NCI-H1930 (cell line): ENCODE measurements around the gene PEX11G.

ENCODE experiments used
- DNase-seq, 2 experiments: peaks; one replicate each; lab custom pipeline; 2025; lab: John Stamatoyannopoulos, UW

Gene PEX11G

DNA sequence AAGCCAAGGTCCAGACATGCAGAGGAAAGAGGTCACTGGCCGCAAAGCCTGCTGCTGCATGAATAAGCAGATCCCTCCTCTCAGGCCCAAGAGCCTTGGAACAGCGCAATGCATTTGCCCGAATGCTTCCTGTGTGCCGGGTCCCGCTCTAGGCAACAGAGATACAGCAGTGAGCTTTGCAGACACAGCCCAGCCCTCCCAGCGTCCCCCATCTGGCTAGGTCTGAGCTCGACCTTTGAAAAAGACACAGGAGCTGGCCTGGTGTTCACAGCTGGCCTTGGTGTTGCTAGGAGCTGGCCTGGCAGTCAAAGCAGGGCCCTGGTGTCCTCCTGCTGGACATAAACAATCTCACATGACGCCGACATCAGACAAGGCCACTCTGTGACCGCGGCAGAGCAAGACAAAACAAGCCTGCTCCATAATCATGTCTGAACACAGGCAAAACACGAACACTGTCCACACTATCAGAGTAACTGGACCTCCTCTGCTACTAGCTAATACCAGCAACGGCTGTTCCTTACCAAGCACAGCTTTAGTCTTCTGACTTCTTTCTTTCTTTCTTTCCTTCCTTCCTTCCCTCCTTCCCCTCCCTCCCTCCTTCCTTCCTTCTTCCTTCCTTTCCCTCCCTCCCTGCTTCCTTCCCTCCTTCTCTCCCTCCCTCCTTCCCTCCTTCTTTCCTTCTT lies 5.7 kb upstream of the PEX11G start:
- DNase-seq, result no peak

- no peak for DNase-seq
Measured at GRCh38 chr19:7492558-7492957, 3.7 kb upstream of the PEX11G start.

- no peak for DNase-seq
Measured at GRCh38 chr19:7492142-7492541, 3.3 kb upstream of the PEX11G start.

DNA sequence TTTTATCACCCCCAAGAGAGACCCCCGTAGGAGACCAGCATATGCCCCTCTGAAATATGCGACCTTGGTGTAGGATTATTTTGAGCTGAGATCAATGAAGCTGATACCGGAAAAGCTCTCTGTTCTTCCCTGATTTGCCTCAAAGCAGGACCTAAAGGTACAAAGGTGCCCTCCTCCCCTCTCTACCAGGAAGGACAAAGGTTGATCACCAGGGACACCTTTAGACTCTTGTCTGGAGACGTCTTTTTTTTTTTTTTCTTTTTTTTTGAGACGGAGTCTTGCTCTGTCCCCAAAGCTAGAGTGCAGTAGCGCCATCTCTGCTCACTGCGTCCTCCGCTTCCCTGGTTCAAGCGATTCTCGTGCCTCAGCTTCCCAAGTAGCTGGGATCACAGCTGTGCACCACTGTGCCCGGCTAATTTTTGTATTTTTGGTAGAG lies 792 bp upstream of the PEX11G start:
- no peak for DNase-seq

DNA sequence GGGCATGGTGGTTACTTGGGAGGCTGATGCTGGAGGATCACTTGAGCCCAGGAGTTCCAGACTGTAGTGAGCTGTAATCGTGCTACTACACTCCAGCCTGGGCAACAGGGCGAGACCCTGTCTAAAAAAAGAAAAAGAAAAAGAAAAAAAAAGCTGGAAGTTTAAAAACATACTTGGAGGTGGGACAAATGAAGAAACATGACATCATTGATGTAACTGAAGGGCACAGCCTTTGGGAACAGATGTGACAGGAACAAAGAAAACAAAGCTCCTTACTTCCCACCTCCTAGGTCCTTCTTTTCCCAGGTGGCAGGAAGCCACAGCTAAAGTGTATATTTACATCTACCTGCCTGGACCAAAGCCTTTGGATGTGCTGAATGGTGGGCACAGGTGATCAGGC lies 1.9 kb downstream of the PEX11G start:
- no peak for DNase-seq

DNA sequence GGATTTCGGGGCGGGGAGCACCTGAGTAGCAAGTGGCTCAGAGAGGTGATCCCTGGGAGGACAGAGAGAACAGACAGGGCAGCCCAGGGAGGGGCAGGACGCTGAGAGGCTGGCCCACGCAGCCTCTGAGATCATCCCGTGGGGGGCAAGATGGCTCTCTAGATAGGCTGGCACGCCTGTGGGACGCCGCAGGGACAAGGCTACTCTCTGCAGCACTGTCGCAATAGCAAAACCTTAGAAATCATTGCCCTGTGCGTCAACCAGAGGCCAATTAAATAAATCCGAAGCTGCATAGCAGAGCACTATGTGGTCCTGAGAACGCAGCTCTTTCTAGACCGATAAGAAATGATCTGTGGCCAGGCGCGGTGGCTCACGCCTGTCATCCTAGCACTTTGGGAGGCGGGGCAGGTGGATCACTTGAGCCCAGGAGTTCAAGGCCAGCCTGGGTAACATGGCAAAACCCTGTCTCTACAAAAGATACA lies 5.1 kb downstream of the PEX11G start:
- DNase-seq, result no peak

DNA sequence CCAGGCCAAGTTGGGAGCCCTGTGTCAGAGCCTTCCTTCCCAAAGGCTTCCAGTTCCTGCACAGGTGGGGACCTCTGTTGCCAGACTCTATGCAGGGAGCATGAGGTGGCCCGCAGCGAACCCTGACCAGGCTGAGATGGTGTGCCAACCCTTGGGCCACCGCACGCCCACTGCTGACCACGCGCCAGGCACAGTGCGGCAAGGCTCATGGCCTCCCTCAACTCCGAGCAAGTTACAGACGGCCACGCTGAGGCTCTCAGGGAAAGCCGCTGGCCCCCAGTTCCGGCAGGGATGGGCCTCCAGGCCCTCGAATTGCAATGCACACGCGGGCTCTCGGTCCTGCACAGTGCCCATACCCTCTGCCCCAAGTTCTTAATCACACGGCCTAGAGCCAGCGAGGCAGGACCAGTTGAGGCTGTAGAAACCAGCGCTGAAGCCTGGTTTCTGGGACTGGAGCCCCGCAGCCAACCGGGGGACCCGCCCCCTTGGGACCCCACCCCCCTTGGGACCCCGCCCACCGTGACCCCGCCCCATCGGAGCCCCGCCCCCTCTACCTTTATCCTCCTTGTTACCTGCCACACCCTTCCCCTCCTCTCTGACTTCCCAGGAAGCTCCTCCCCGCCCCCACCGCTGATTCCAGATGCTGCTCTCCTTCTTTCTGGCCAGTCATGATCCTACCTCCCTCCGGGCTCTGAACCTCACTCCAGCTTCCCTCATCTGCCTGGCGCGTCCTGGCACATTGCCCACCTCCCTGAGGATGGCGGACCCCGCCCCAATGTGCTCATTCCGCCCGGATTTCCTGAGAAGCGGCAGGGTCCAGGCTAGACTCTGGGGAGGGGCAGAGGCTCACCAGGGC lies 6.0 kb downstream of the PEX11G start:
- no peak for DNase-seq

DNA sequence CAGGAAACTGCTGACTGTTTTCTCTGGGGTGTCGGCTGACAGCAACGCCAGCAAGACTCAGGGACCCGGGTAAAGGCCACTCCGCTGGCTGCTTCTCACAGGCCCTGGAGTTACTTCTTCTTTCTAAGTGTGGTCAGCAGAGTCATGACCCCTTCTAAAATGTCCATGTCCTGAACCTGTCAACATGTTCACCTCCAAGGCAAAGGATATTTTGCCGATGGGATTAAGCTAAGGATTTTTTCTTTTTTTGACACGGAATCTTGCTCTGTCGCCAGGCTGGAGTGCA lies 7.9 kb downstream of the PEX11G start:
- no peak for DNase-seq

GRCh38 chr19:7480222-7480969 lies 8.4 kb downstream of the PEX11G start:
- no peak for DNase-seq

DNA sequence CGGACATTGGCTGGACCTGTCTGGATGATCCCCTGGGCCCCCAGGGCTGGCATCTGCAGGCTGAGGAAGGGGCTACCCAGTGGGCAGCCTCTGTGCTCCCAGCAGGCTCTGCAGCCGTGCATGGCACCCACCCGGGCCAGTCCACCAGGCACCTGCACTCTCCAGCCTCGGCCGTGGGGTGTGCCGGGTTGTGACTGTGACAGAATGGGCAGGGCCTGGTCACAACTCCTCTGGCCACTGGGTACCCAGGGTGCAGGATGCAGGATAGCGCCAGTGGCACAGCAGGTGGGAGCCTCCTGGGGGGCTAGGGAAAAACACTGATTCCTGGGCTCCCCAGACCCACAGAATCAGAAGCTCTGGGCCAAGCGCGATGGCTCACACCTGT lies 10.0 kb downstream of the PEX11G start:
- no peak for DNase-seq

DNA sequence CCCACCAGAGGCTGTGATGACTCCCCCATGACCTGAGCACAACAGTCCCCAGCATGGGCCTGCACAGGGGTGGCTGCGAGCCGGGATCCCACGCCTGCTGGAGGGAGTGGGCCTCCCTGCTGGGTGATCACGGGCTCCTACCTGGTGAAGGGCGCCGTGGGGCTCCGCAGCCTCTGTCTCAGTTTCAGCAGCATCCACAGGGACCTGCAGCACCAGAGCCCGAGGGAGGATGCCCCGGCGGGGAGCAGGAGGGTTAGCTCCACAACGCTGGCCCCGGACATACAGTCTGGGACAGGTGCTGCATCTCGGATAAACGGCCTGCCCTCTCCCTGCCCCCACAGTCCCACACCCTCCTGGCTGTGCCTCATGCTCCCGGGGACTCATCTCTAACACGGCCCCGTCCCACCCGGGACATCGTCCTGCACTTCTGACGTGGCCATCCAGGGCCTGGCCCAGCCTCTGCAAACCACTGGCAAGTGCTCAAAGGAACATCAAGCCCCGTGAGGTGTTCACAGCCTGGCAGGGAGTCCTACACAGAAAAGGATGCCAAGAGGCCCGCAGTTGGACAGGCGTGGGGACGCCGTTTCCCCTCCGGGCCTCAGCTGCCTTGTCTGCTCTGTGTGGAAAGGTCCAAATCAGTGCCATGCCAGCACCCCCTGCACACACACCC lies 10.5 kb downstream of the PEX11G start:
- DNase-seq, result no peak

DNA sequence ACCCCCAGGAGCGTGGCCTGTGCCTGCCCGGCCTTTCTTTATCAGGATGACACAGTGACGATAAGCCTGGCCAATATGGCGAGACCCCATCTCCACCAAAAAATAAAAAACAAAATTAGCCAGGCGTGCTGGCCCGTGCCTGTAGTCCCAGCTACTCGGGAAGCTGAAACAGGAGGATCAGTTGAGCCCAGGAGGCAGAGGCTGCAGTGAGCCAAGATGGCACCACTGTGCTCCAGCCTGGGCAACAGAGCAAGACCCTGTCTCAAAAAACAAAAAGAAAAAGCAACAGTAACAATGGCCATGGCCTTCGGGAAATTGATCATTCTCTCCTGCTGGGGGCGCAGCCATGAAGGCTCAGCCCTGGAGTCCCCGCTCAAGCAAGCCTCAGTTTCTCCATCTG lies 11.1 kb downstream of the PEX11G start:
- DNase-seq, result no peak

DNA sequence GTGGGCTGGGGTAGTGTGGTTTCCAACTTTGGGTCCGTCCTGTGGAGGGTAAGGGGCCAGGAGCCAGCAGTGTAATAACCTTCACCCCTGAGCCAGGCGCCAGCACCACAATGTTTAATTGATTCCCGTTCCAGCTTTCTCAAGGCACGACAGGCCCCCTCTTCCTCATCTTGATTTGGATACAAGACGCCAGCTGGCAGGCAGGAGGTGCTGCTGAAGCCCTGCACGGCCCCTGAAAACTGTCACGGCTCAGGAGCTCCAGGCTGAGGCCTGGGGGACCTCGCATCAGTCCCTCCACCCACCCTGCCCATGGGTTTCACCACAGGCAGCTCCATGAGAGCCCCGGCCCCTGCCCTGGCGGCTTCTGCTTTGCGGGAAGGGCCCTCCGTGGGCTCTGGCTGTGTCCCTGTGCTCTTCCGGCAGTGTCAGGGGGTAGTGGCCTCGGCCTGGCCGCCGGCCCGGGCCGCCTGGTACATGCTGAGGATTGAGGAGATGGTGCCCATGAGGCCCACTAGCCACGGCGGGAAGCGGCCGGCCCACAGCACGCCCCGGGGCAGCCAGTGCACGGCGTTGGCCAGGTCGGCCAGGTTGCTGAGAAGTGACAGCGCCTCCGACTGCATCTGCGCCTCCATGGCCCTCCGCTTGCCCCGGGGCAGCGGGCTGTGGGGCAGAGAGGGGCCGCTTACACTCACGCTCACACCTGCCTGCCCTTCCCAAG lies 11.9 kb downstream of the PEX11G start:
- no peak for DNase-seq

DNA sequence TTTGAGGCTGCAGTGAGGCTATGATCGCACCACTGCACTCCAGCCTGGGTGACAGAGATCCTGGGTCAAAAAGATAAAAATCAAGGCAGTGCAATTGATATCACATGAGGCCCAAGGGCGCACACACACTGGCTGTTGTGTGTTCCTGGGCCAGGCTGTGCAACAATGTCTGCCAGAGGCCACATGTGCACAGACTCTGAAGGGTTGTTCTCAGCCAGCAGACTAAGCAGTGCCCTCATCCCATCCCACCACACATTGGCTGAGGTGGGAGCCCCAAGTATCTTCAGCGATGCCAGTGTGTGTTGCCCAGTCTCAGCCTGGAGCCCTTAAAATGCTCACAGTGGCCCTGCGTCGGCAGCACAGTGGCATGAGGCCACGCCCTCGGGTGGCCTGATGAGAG lies 12.6 kb downstream of the PEX11G start:
- no peak for DNase-seq

DNA sequence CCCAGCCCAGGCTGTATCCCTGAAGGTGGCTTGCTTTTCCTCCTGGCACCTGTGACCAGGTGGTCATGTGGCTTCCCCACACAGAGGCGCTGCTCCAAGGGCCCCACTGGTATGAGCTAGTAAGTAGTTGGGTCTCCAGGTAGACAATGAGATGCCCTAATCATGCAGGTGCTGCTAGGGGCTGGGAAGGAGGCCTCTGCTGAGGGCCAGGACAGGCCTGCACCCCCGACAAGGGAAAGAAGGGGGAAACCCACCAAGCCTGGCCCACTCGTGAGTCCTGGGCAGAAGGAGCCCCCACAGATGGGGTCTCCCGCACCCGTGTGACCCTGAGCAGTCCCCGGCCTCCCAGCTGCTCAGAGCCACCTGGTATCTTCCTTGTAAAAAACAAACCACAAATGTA lies 13.2 kb downstream of the PEX11G start:
- no peak for DNase-seq

GRCh38 chr19:7471696-7472615 lies 16.9 kb downstream of the PEX11G start:
- DNase-seq, result no peak

GRCh38 chr19:7470540-7471305 lies 18.1 kb downstream of the PEX11G start:
- no peak for DNase-seq

- no peak for DNase-seq
Measured at GRCh38 chr19:7469669-7470285, 19.1 kb downstream of the PEX11G start.

- no peak for DNase-seq
Measured at GRCh38 chr19:7468840-7469239, 20.0 kb downstream of the PEX11G start.
